NK-92 treated with Interleukin-12 subunit alpha and Interleukin-12 subunit beta, amount 100 ng/mL, for 24 hours (cell line): Measurements from ENCODE around the gene GPR141.

Experiments
- DNase-seq: peaks from one replicate; lab custom pipeline; 2025; lab: John Stamatoyannopoulos, UW

GPR141 gene

DNA sequence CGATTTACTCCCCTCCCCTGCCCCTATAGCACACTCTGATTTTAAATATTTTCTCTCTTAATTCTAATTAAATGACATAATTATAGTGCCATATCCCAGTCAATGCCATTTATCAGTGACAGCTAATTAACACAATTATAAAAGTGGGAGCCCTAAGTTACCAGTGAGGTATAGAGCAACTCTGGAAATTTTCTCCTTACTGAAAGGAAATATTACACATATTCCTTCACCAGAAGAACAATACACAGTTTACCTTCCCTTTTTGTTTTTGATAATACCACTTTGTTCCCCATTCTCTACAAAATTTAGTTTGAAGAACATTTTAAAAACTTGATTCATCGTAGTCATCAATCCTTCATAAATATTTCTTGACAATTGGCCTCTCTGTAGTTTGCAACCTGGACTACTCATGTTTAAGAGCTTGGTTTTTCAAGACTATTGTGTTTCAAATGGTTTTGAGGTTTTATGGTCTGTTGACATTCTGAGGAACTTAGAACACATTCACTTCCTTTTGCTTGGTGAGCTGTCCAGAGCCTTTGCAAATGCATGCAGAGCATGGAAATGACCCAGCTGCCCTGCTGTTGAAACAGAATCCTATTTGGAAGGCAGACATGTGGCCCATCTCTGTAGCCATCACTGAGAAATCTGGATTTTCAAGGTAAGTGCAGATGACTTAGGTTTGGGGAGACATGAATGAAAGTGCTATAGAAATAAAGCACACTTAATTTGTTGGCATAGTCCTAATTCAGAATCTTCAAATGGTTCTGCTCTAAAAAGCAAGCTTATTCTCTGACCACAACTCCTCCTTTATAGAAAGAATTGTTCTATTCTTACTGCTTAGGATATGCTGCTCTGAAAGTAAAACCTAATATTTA is at the start of gene GPR141:
Gene GPR141 (plus strand): TSS at position 521 of the 875 bp plus-strand sequence. CDS start 56,628 bp downstream, outside the sequence.
- DNase-seq, result peak; percentile 19

- DNase-seq, result no peak
Measured at GRCh38 chr7:37635346-37635745, 48.2 kb upstream of the GPR141 start.

DNA sequence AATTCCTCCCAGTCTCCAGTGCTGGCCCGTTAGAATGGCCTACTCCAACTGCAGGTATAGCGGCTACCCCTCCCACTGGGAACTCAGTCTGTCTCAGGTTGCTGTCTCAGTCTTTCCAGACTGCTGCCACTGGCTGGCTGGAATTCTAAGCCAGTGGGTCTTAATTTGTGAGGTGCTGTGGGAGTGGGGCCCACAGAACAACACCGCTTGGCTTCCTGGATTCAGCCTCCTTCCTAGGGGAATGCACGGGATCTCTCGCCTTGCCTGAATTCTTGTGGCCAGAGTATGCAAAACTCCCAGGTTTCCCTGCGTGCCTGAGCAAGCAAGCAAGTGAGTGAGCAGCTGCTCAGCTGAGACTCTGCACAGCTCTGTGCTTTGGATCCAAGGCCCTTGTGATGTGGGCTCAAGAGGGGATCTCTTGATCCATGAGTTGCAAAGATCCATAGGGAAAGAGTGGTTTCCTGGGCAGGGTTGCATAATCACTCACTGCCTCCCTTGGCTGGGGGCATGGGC is 41.5 kb upstream of the GPR141 start:
- DNase-seq, result no peak

DNA sequence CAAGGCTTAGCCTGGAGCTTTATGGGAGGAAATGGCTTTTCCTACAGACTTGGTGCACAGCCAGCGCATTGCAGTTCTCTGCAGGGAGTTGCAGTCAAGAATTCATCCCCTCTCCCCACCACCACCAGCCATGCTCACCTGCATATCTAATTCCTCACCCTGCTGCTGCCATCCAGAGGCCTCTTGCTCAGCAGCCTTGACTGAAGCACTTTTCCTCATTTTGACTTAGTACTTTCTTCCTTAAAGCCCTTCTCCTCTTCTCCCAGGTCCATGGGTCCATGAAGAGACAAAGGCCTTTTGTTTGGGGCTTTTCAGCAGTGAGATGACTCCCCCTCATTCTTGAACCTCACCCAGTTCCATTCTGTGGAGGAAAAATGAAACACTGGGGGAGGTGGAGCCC is 39.7 kb upstream of the GPR141 start:
- DNase-seq, result no peak

GRCh38 chr7:37645282-37646050 is 38.1 kb upstream of the GPR141 start:
- no peak for DNase-seq

DNA sequence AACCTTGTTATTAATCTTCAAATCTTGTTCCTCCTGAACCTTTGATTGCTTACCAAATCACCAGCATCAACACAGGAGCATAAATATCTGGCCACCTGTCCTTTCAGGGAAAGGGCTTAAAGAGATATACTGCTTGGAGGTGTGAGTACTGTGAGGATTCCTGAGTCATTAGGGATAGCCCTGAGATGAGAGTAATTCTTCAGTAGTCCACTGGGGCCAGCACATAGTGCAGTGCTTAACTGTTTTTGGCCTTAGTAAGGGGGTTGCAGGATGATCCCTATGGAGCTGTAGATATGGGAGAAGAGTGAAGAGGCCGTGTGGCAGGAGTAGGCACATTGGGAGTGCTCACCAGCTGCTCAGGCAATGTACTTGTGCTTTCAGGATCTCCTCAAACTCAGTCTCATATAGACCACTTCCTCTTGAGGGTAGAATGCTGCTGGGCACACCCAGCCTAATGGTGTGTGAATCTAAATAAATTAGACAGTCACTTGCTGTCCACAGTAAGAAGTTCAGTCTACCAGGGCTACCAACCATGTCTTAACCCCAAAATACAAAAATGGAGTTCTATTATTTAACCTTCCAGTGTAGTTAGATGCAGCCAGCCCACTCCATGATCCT is 26.5 kb upstream of the GPR141 start:
- DNase-seq, result no peak

GRCh38 chr7:37657816-37658215 is 25.8 kb upstream of the GPR141 start:
- DNase-seq, result no peak

DNA sequence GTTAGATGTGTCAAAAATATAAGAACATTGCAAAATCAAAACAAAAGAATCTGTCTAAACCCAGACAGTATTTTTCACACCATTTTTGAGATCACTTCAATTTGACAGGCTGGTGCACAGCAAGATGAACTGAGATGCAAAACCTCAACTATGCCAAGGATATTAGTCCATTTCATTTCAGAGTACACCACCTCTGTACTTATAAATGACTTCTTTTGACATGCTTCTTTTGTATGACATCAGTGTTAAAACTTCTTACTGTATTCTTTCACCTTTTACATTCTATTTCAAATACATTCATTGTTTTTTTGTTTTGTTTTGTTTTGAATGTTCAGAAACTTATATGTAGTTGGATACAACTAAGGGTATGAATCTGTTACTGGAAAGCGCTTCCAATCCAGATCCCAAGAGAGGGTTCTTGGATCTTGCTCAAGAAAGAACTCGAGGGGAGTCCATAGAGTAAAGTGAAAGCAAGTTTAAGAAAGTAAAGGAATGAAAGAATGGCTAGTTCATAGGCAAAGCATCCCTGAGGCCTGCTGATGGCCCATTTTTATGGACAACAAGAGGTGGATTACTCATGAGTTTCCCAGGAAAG is 23.5 kb upstream of the GPR141 start:
- DNase-seq, result no peak

- DNase-seq, result no peak
Measured at GRCh38 chr7:37660614-37661013, 23.0 kb upstream of the GPR141 start.

DNA sequence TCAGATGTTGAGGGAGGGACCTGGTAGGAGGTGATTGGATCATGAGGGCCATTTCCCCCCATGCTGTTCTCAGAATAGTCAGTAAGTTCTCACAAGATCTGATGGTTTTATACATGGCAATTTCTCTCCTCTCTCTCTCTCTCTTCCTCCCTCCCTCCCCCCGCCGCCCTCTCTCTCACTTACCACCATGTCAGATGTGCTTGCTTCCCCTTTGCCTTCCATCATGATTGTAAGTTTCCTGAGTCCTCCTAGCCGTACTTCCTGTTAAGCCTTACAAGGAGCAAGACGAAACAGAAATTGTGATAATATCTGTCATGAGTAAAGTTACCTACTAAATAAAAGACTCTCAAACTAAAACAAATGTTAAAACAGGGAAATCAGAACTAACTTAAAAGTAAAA is 19.9 kb upstream of the GPR141 start:
- DNase-seq, result no peak

- DNase-seq, result no peak
Measured at GRCh38 chr7:37665352-37666022, 18.1 kb upstream of the GPR141 start.

- DNase-seq, result no peak
Measured at GRCh38 chr7:37666026-37666799, 17.4 kb upstream of the GPR141 start.

GRCh38 chr7:37669818-37670217 is 13.7 kb upstream of the GPR141 start:
- DNase-seq, result peak; percentile 31

DNA sequence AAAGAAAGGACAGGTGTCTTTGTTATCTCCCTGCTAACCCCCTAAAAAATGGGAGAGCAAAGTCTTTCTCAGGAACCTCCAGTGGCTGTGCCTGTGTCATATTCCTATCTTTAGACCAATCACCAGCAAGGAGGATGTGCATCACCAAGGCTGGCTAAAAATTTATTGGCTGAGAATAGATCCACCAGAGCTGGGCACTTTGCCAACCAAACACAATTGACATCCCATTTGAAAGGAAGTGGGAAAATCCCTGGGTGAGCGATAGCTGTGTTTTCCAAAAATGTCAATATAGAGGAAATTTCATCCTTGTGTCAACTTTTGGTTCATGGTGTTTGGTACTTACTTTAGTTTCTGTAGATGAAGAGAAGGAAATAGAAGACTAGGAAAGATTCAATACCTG is 13.1 kb upstream of the GPR141 start:
- no peak for DNase-seq

- no peak for DNase-seq
Measured at GRCh38 chr7:37671876-37672275, 11.7 kb upstream of the GPR141 start.

- DNase-seq, result no peak
Measured at GRCh38 chr7:37672926-37673325, 10.6 kb upstream of the GPR141 start.

- DNase-seq, result no peak
Measured at GRCh38 chr7:37673523-37673922, 10.0 kb upstream of the GPR141 start.

GRCh38 chr7:37674531-37674930 is 9.0 kb upstream of the GPR141 start:
- DNase-seq, result no peak

DNA sequence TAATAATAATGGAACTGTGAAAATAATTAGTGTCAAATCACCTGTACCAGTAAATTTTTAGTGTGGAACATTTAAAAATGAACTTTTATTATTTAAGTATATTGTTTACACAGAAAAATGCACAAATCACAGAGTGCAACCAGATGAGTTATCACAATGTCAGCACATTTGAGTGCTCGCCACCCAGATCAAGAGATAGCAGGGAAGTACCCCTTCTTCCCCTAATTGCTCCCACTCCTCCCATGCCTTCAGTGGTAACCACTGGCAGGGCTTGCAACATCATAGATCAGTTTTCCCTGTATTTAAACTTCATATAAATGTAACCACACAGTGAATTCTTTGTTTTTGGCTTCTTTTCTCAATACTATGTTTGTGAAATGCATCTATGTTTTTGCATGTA is 7.8 kb upstream of the GPR141 start:
- DNase-seq, result no peak

DNA sequence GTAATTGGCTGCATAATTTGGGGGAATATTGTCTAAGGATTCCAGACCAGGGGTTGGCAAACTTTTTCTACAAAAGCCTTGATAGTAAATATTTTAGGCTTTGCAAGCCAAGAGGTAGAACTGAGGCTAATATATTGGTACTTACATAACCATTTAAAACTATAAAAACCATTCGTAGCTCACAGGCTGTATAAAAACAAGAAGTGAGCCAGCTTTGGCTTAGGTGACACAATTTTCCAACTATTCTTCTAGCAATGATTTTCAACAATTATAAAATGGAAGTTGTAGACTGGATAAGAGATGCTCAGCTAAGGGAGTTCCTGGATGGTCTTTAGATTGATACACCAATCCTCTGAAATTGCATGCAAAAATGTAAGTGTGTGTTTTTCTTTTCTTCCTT is 1.4 kb downstream of the GPR141 start:
- DNase-seq, result no peak
